ENCODE measurements around the gene MYH9.
A peak's percentile ranks its signal among the peaks of the same experiment; 100 is the strongest.

DNA sequence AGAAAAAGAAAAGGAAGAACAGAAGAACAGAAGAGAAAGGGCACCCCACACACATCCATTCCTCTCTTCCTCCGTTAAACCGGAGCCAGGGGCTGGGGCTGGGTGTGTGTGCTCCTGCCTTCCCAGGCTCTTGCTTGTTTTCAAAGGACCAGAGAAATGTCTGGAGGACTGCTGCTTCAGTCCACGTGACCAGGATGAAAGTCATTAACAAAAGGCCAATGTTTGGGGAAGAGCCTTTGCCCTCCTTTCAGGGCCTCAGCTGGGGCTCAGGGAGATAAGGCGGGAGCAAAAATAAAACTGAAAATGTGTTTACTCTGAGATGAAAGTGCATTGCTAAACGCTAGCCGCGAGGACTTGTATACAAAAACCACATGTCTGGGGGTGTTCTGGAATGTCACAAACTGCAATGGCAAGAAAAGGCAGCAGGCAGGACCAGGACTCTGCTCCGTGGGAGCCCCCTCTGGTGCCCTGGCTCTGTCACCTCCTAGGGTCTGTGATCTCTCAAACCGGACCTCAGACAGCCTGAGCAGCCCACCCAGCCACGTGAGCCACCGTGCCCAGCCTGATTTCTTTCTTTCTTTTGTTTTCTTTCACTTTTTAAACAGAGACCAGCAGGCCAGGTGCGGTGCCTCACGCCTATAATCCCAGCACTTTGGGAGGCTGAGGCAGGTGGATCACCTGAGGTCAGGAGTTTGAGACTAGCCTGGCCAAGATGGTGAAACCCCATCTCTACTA is 31.6 kb upstream of the MYH9 start:
- TF ChIP-seq, protein P1, sequence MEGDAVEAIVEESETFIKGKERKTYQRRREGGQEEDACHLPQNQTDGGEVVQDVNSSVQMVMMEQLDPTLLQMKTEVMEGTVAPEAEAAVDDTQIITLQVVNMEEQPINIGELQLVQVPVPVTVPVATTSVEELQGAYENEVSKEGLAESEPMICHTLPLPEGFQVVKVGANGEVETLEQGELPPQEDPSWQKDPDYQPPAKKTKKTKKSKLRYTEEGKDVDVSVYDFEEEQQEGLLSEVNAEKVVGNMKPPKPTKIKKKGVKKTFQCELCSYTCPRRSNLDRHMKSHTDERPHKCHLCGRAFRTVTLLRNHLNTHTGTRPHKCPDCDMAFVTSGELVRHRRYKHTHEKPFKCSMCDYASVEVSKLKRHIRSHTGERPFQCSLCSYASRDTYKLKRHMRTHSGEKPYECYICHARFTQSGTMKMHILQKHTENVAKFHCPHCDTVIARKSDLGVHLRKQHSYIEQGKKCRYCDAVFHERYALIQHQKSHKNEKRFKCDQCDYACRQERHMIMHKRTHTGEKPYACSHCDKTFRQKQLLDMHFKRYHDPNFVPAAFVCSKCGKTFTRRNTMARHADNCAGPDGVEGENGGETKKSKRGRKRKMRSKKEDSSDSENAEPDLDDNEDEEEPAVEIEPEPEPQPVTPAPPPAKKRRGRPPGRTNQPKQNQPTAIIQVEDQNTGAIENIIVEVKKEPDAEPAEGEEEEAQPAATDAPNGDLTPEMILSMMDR (IDR thresholded peaks at IDR 0.05): no peak
- TF ChIP-seq TCF7L2 (IDR thresholded peaks at IDR 0.05; ENCODE audit: low read depth, low read length) (peak; percentile 47; the same call in 1 of the 2 replicates), REST (IDR thresholded peaks at IDR 0.05; ENCODE audit: insufficient read depth in 1 of 2, low read depth in 2 of 2, low read length in 1 of 2) (no peak)

Measured in Panc1 (cell line).